ENCODE results near the gene AIFM2.
A peak's percentile ranks its signal among the peaks of the same experiment; 100 is the strongest.
"Not testable (repeated sequence)": the region's sequence is repeated elsewhere in the genome, so short reads cannot be mapped to it uniquely, and the experiment has no call there.

AIFM2 gene

DNA sequence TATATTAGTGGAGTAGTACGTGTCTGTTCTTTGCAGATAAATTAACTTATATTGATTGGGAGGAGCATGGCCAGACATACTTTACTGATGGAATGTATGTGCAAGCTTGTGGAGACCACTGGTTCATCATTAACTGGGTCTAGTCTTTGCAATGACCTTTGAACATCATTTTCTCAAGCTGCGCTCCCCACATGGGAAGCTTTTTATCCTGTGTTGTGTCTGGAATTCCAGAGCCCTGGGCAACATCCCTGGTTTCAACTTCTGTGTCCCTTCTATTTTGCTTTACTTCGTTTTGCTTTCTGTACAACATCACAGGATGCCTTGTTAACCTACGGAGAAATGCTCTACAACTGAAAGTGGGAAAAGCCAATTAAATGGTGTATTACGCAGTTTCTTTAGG is 41.7 kb downstream of the AIFM2 start:
- DNase-seq (ENCODE audit: low read depth): no peak

DNA sequence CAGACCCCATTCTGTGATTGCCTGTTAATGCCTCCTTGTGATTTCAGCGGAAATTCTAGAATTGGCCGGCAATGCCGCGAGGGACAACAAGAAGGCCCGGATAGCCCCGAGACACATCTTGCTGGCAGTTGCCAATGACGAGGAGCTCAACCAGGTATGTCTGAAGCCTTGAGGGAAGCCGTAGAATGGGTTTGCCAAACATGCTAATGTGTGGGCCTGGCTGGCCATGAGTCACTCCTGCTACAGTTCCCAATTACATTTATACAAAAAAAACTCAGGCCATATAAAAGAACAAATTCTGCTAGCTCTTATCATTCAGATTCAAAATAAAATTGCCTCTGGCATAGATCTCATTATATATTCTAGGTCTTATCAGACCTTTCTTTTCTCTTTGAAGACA is 42.6 kb downstream of the AIFM2 start:
- DNase-seq (ENCODE audit: low read depth): no peak

DNA sequence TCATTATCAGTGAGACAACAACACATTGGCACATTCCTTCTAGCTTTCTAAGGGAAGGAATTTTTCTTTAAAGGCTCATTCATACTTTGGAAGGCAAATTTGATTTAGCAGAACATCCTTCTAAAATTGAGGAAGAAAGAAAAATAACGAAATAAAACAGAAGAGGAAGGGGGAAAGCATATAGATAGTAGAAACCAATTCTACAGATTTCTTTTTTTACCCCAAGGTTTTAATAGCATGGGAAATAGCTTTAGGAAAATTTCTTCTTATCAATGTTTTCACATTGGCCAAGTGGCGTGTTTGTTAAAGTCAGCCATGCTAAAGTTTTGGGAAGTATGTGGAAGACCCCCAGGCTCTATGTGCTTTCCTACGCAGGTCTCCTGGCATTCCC is 44.3 kb downstream of the AIFM2 start:
- DNase-seq (ENCODE audit: low read depth): no peak

DNA sequence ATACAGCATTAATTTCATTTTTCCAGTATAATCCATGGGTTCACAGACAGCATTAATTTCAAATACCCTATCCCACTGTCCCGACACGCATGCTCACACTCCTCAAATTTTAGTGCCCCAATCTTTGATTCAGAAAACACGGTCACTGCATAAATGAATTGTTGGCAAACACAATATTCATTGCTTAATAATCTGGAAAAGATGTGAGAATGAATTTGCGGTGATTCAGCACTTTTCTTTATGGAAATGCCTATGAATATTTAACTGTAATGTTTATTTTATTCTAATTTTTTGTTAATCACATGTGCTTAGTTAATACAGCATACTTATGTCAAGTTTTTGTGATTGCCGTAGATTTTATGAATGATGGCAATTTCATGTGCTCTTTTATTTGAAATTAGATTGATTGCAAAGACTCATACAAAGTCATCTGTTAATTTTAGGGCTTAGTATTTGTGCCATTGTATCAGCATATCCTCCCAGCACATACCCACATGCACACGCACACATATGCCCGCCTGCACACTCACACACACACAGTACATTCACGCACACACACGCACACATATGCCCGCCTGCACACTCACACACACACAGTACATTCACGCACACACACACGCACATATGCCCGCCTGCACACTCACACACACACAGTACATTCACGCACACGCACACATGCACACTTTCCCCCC is 44.9 kb downstream of the AIFM2 start:
- peak; percentile 31 for DNase-seq (ENCODE audit: low read depth)

DNA sequence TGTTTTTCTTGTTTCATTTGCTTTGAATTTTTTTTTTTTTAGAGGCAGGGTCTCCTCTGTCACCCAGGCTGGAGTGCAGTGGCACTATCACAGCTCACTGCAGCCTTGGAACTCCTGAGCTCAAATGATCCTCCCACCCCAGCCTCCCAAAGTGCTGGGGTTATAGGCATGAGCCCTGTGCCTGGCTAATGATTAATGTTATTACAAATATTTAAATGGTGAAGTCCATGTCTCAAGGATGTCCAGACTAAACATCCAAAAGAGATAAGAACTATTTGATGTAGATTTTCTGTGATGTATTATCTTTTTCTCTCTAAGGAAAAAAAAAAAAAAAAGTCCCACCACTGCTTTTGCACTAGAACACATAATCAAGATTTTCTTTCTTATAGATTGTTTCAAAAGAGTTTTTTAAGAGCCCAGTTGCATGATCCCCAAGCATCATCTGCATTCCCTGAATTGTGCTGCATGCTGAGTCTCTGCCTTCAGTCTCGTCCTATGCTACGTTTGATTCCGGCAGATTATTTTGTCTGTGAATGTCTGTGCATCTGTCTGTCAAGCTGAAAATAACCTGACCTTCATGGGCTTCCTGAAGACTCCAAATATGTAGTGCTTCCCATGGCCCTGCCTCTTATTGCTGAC is 46.5 kb downstream of the AIFM2 start:
- DNase-seq (ENCODE audit: low read depth): no peak

DNA sequence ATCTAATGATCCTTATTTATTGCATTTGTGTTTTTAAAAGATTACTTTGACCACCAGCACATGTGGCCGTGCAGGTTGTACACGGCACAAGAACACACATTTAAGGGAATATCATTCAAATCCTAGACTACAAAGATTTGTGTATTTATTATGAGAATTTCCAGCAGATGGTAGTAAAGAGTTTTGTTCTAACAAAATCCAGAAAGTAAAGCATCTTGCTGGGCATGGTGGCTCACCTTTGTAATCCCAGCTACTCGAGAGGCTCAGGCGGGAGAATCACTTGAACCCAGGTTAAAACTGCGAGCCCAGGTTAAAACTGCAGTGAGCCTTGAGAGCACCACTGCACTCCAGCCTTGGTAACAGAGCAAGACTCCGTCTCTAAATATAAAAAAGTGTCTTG is 48.4 kb downstream of the AIFM2 start:
- no peak for DNase-seq (ENCODE audit: low read depth)

DNA sequence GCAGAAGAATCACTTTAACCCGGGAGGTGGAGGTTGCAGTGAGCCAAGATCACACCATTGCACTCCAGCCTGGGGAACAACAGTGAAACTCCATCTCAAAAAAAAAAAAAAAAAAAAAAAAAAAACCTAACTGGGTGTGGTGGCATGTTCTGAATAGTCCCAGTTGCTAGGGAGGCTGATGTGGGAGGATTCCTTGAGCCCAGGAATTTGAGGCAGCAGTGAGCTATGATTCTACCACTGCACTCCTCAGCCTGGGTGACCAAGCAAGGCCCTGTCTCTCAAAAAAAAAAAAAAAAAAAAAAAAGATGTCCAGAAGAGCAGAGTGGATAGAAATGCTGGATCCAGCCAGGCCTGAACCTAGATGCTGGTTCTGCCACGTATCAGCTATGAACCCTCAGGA is 51.8 kb downstream of the AIFM2 start:
- DNase-seq (ENCODE audit: low read depth): not testable (repeated sequence)

DNA sequence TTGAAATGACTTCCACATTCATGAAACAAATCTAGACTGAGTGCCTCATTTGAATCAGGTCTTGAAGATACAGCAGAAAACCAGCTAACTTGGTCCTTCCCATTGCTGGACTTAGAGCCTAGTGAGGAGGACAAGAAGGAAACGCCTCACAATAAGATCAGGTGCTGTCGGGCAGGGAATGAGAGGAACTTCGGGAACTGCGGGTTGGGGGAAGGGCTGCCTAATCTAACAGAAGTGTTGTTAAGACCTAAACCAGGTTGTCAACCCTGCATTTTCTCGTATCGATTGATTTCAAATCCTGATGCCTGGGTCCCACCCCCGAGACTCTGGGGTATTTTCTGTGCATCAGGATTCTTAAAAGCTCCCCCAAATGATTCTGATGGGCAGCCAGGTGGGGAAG is 53.7 kb downstream of the AIFM2 start:
- no peak for DNase-seq (ENCODE audit: low read depth)

DNA sequence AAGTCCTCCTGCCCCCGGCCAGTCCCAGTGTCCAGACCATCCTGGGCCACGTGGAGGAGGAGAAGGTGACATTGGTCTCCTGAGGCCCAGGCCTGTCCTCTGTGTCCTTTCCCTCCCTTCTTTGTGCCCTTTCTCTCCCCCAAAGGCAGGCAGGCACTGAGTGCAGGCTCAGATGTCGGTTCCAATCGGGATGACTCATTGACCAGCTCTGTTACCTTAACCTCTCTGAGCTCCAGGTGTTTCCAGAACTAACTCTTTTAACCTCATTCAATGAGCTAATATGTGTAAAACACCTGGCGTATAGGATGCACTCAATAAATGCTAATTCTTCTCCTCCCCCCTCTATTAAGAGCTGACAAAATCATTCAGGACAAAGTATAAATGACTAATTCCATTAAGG is 54.3 kb downstream of the AIFM2 start:
- no peak for DNase-seq (ENCODE audit: low read depth)

DNA sequence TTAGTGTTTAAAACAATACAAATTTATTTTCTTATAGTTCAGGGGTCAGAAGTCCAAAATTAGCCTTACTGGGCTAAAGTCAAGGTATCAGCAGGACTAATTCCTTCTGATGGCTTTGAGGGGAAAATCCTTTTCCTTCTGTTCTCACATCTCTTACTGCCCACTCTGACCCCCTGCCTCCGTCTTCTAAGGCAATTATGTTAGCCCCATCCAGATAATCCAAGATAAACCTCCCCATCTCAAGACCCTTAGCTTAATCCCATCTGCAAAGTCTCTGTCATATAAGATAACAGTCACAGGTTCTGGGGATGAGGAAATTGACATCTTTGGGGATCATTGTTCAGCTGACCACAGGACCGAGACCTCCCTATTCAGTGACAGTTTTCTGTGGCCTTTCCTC is 57.7 kb downstream of the AIFM2 start:
- DNase-seq (ENCODE audit: low read depth): no peak

DNA sequence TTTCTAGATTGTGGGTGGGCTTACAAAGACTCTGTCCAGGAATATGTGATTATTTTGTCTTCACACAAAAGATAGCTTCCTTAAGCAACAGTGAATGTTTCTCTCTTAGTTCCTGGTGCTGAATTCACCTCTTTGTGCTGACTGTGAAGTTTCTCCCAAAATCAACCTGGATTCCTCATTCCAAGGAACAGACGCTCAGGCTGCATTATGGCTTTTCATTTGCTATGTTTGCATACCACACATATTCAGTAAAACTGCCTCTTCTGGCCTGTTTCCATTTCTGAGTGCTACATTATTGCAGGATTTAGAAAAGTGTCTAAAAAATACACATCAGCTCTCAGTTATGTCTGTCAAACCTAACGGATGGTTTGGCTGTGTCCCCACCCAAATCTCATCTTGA is 58.5 kb downstream of the AIFM2 start:
- no peak for DNase-seq (ENCODE audit: low read depth)

DNA sequence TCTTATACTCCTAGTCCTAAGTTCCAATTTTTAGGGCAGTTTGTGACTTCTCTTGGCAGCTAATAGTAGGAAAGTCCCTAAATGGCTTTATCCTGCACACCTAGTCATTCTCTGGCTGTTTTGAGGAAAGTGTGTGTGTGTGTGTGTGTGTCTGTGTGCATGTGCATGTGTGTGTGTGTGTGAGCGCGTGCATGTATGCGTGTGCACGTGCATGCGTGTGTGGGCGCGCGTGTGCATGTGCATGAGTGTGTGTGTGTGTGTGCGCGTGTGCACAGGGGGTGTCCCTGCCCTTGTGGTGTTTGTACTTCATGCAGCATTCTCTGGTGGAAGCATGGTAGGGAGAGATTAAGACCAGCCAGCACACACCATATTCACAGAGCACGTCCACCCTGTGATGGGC is 61.8 kb downstream of the AIFM2 start:
- DNase-seq (ENCODE audit: low read depth): no peak

DNA sequence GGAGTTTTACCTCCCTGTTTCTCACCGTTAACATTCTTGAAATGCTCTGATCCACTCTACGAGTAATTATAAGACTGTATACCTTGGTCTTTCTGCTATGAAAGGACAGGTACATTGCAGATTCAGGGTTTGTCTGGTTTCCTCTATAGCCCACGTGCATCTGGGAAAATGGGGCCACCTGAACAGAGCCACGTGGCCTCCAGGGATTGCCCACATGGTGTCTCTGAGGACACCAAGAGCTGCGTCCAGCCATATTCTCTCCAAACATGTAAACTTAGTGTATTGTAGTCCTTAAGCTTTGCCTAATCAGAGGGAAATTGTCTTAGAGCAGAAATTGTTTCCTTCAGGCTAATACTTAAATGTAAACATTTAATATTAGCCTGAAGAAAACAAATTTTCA is 63.3 kb downstream of the AIFM2 start:
- no peak for DNase-seq (ENCODE audit: low read depth)

DNA sequence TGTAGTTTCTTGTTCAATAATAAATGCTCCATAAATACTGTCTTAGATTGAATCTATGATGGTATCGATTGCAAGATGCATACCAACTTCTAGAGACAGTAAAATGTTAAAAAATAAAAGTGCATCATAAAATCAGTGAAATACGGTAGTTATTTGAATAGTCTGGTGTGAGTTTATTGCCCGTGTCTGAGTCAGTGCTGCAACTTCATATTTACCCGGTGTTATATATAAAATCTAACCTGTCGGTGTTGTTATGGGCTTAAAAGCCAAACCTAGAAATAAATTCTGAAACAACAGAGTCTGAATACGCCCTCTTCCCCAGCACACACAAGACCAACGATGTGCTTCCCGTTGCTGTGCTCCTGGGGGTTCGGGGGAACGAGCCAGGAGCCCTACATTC is 63.7 kb downstream of the AIFM2 start:
- no peak for DNase-seq (ENCODE audit: low read depth)

DNA sequence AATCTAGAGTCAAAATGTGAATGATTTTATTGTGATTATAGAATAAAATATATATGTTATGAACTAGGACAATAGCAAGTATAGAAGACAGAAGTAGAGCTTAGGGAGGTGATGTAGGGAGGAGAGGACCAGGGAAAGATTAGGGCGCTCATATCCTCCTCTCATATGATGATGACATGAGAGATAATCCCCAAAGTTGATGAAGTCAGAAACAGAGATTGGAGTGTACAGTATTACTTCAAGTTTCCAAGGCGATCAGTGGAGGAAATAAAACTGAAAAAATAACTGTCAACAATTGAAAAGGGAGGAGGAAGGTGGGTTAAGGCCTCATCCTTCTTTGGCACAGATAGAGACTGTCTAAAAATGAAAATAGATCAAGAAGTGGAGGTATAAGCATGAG is 65.0 kb downstream of the AIFM2 start:
- no peak for DNase-seq (ENCODE audit: low read depth)

DNA sequence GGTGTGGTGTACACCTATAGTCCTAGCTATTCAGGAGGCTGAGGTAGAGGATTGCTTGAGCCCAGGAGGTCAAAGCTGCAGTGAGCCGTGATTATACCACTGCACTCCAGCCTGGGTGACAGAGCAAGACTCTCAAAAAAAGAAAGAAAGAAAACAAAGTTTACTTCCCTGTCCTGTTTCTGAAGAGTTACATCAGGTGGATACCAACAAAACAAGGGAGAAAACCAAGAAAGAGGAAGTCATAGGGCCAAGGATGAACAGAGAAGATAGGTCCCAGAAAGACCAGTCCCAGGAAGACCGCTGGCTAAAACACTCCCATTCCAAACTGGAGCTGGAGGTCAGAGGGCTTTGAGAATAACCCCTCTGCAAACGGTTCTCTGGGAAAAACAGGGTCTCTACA is 66.4 kb downstream of the AIFM2 start:
- no peak for DNase-seq (ENCODE audit: low read depth)

DNA sequence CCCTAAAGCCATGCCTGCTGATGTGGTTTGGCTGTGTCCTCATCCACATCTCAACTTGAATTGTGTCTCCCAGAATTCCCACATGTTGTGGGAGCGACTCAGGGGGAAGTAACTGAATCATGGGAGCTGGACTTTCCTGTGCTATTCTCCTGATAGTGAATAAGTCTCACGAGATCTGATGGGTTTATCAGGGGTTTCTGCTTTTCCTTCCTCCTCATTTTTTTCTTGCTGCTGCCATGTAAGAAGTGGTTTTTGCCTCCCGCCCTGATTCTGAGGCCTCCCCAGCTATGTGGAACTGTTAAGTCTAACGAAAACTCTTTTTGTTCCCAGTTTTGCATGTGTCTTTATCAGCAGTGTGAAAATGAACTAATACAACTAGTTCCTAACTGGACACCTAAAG is 68.1 kb downstream of the AIFM2 start:
- no peak for DNase-seq (ENCODE audit: low read depth)

DNA sequence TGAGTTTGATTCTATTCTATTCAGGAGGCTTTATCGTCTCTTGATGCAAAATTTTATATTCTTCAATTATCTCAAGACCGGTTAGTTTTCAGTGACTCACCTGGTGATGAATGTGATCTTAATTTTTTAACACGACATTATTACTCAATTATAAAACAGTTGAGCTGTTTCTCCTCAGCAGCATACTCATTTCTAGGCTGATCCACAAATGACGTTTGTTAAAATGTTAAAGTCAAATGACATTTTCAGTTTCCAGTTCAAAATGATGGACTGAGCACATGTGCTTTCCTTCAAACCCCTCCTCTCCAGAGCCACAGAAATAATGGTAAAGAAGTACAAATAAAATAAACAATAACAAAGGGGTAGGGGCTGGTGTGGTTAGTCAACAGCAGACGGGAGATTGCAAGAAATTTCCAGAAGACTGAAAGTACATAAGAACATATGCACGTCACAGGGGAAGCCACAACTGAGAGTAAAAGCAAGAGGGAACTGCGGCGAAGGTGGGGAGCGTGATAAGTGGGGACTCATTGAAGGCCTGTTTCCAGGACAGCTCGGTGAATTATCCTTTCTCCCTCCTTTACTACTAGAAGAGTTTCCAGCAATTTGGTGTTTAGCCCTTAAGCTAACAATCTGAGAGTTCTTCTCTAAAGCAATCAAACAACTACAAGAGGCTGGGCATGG is 69.1 kb downstream of the AIFM2 start:
- no peak for DNase-seq (ENCODE audit: low read depth)

All from fibroblast of gingiva (primary cell).